Small intestine (tissue), 7 donors: Measurements from ENCODE around the gene NGRN. TPM values are rescaled to one million over a fixed set of nuclear protein-coding genes. Genes with fewer than 3 reads are reported as not detected.
A peak's percentile ranks its signal among the peaks of the same experiment; 100 is the strongest.

ENCODE experiments used
- DNase-seq, 2 donors: peaks; one replicate each; pipeline versions ENCODE4 v3.0.0 to v3.0.0-alpha.2; 2013
- FAIRE-seq: peaks from 2 replicates; lab custom pipeline; 2012; peaks lifted over from hg19 to GRCh38; lab: Jason Lieb, UNC
- H3K27ac ChIP-seq, 3 donors: one replicate each; pipeline ENCODE4 v1.5.1; 2013; ENCODE audit warnings: low read length in 2 of 3, mild to moderate bottlenecking in 2 of 3, control low read depth in 1 of 3, inconsistent platforms in 1 of 3, low read depth in 1 of 3, moderate library complexity in 1 of 3
- H3K27me3 ChIP-seq, 3 donors: one replicate each; pipeline ENCODE4 v1.6.1; 2013; ENCODE audit warnings: low read length in 3 of 3, inconsistent platforms in 1 of 3; ENCODE audit not compliant: control insufficient read depth in 3 of 3, insufficient read depth in 3 of 3
- H3K36me3 ChIP-seq, 3 donors: one replicate each; pipeline ENCODE4 v1.6.1; 2013; ENCODE audit warnings: low read length in 3 of 3, inconsistent platforms in 1 of 3, low read depth in 1 of 3, mild to moderate bottlenecking in 1 of 3, moderate library complexity in 1 of 3; ENCODE audit not compliant: control insufficient read depth in 3 of 3, insufficient read depth in 2 of 3
- H3K4me1 ChIP-seq, 3 donors: one replicate each; pipeline ENCODE4 v1.6.1; 2013; ENCODE audit warnings: low read length in 2 of 3, inconsistent platforms in 1 of 3, low read depth in 1 of 3, mild to moderate bottlenecking in 1 of 3, moderate library complexity in 1 of 3; ENCODE audit not compliant: control insufficient read depth in 3 of 3, insufficient read depth in 2 of 3
- H3K4me3 ChIP-seq, 3 donors: one replicate each; pipeline ENCODE4 v1.5.1; 2013; ENCODE audit warnings: low read length in 3 of 3, control low read depth in 1 of 3, inconsistent platforms in 1 of 3, low read depth in 1 of 3, mild to moderate bottlenecking in 1 of 3, moderate library complexity in 1 of 3
- H3K9me3 ChIP-seq, 2 donors: one replicate each; pipeline ENCODE4 v1.6.1; 2013; ENCODE audit warnings: low read depth in 1 of 2, low read length in 1 of 2; ENCODE audit not compliant: control insufficient read depth in 2 of 2, insufficient read depth in 1 of 2
- WGBS, 3 donors: extraction: QIAGEN DNeasy Blood & Tissue Kit; methylation state at CpG; one replicate each; pipeline ENCODE4 v1.1.7; 2013; 5-methylcytosine and 5-hydroxymethylcytosine counted together
- polyA plus RNA-seq, 4 donors: library from polyadenylated mRNA; stranded (reverse) in 3 of 4; unstranded in 1 of 4; fragments of 200-250 nt in 3 of 4; fragments of 120-200 nt in 1 of 4; gene quantifications; one replicate each; pipeline versions ENCODE4 v1.2.1 to v1.2.3, GENCODE V29; 2013
- donor health status: healthy with polysubstance abuse.
- donor health status: control.
- donor health status: control.
- donor health status: Bipolar disorder and iron deficiency.
- donor health status: healthy.

The NGRN gene
- polyA plus RNA-seq, 4 donors: 41.4 to 69.8 (median 49.9) TPM

- H3K4me3 ChIP-seq: no peak overlapping the region
- DNase-seq (no peak), FAIRE-seq (no peak)
- no peak overlapping the region for H3K27ac ChIP-seq
- peaks cover 28 to 91% (median 40%) of the 10 kb centered on the region in 3 donors for H3K36me3 ChIP-seq
- no peaks in the 10 kb centered on the region for H3K9me3 ChIP-seq
- no peaks in the 10 kb centered on the region for H3K27me3 ChIP-seq
- 93 to 96% (median 94%) methylated on average over 17 of the region's 17 CpGs for WGBS, 3 donors
- H3K4me1 ChIP-seq: peaks cover 0 to 12% (median 2%) of the 10 kb centered on the region in 3 donors
Measured at GRCh38 chr15:90225047-90225446, 40.4 kb upstream of the NGRN start.

- DNase-seq: no peak
- Histone ChIP-seq H3K4me1 (peaks cover 0 to 18% (median 2%) of the 10 kb centered on the region in 3 donors), H3K27ac (no peak overlapping the region), H3K9me3 (no peaks in the 10 kb centered on the region), H3K4me3 (no peak overlapping the region), H3K36me3 (peaks cover 28 to 94% (median 43%) of the 10 kb centered on the region in 3 donors), H3K27me3 (no peaks in the 10 kb centered on the region)
- WGBS, 3 donors: 84 to 87% (median 86%) methylated on average over 12 to 18 of the region's 18 CpGs
- FAIRE-seq: no peak
Measured at GRCh38 chr15:90225504-90226234, 39.8 kb upstream of the NGRN start.

- Histone ChIP-seq H3K4me1 (peaks cover 0 to 28% (median 2%) of the 10 kb centered on the region in 3 donors), H3K4me3 (no peak overlapping the region), H3K27me3 (no peaks in the 10 kb centered on the region), H3K9me3 (no peaks in the 10 kb centered on the region), H3K36me3 (peaks cover 26 to 94% (median 42%) of the 10 kb centered on the region in 3 donors), H3K27ac (no peak overlapping the region)
- DNase-seq (no peak), FAIRE-seq (no peak)
- WGBS, 3 donors: 88 to 93% (median 90%) methylated on average over 7 of the region's 7 CpGs
Measured at GRCh38 chr15:90227336-90227735, 38.1 kb upstream of the NGRN start.

GRCh38 chr15:90227816-90228772, 37.4 kb upstream of the NGRN start:
- FAIRE-seq (no peak), DNase-seq (no peak)
- H3K4me3 ChIP-seq: no peak overlapping the region
- H3K4me1 ChIP-seq: peaks cover 0 to 30% (median 2%) of the 10 kb centered on the region in 3 donors
- no peaks in the 10 kb centered on the region for H3K9me3 ChIP-seq
- 79 to 87% (median 81%) methylated on average over 38 of the region's 38 CpGs for WGBS, 3 donors
- H3K27me3 ChIP-seq: no peaks in the 10 kb centered on the region
- H3K27ac ChIP-seq: peak overlapping the region in 1 of 3 donors; percentile 45
- H3K36me3 ChIP-seq: peaks cover 26 to 87% (median 42%) of the 10 kb centered on the region in 3 donors

GRCh38 chr15:90228960-90229359, 36.5 kb upstream of the NGRN start:
- Histone ChIP-seq H3K36me3 (peaks cover 21 to 78% (median 37%) of the 10 kb centered on the region in 3 donors), H3K27ac (peak overlapping the region; percentile 3 to 48 (median 45)), H3K4me1 (peaks cover 0 to 30% (median 2%) of the 10 kb centered on the region in 3 donors), H3K9me3 (no peaks in the 10 kb centered on the region), H3K4me3 (no peak overlapping the region), H3K27me3 (no peaks in the 10 kb centered on the region)
- DNase-seq (no peak), FAIRE-seq (no peak)
- 86 to 94% (median 90%) methylated on average over 15 of the region's 15 CpGs for WGBS, 3 donors

GRCh38 chr15:90230071-90230494, 35.4 kb upstream of the NGRN start:
- peak; percentile 69 to 86 for DNase-seq
- no peak overlapping the region for H3K4me3 ChIP-seq
- peaks cover 13 to 67% (median 31%) of the 10 kb centered on the region in 3 donors for H3K36me3 ChIP-seq
- H3K27me3 ChIP-seq: no peaks in the 10 kb centered on the region
- peaks cover 2 to 37% (median 4%) of the 10 kb centered on the region in 3 donors for H3K4me1 ChIP-seq
- no peak for FAIRE-seq
- H3K27ac ChIP-seq: peak overlapping the region; percentile 48 to 96 (median 94)
- H3K9me3 ChIP-seq: no peaks in the 10 kb centered on the region
- WGBS, 3 donors: 14 to 56% (median 29%) methylated on average over 12 of the region's 12 CpGs

GRCh38 chr15:90230610-90231009, 34.9 kb upstream of the NGRN start:
- H3K36me3 ChIP-seq: peaks cover 11 to 62% (median 28%) of the 10 kb centered on the region in 3 donors
- no peak for DNase-seq
- H3K4me1 ChIP-seq: peaks cover 2 to 37% (median 4%) of the 10 kb centered on the region in 3 donors
- WGBS, 3 donors: 81 to 85% (median 82%) methylated on average over 8 of the region's 8 CpGs
- peak overlapping the region; percentile 48 to 96 (median 94) for H3K27ac ChIP-seq
- FAIRE-seq: no peak
- no peaks in the 10 kb centered on the region for H3K9me3 ChIP-seq
- H3K27me3 ChIP-seq: no peaks in the 10 kb centered on the region
- H3K4me3 ChIP-seq: no peak overlapping the region
